ENCODE data around the gene RAD18. TPM values are rescaled to one million over a fixed set of nuclear protein-coding genes. Genes with fewer than 3 reads are reported as not detected.

Gene RAD18
- total RNA-seq, 1 donor from 2014 or later = 0.75 TPM

- Histone ChIP-seq H3K36me3 (no peaks in the 10 kb centered on the region), H3K27ac (no peak overlapping the region), H3K27me3 (no peaks in the 10 kb centered on the region), H3K9me3 (no peaks in the 10 kb centered on the region), H3K4me1 (no peaks in the 10 kb centered on the region), H3K4me3 (no peak overlapping the region)
- no peak for DNase-seq (ENCODE audit: low spot score in 2 of 2)
- intact Hi-C loops (cut with DNase I) = no loop called here
- no peak for TF ChIP-seq CTCF (IDR thresholded peaks at IDR 0.05)
Measured at GRCh38 chr3:9007213-9007612, 43.9 kb upstream of the RAD18 start.

GRCh38 chr3:9000041-9000440, 36.8 kb upstream of the RAD18 start:
- H3K4me3 ChIP-seq = no peak overlapping the region
- no peak for TF ChIP-seq CTCF (IDR thresholded peaks at IDR 0.05)
- intact Hi-C loops (cut with DNase I) = no loop called here
- no peaks in the 10 kb centered on the region for H3K4me1 ChIP-seq
- DNase-seq (ENCODE audit: low spot score in 2 of 2) = no peak
- no peaks in the 10 kb centered on the region for H3K27me3 ChIP-seq
- H3K36me3 ChIP-seq = no peaks in the 10 kb centered on the region
- H3K9me3 ChIP-seq = no peaks in the 10 kb centered on the region
- no peak overlapping the region for H3K27ac ChIP-seq

- no peak overlapping the region for H3K4me3 ChIP-seq
- TF ChIP-seq CTCF (IDR thresholded peaks at IDR 0.05) = no peak
- intact Hi-C loops (cut with DNase I) = no loop called here
- no peaks in the 10 kb centered on the region for H3K4me1 ChIP-seq
- H3K36me3 ChIP-seq = no peaks in the 10 kb centered on the region
- no peak overlapping the region for H3K27ac ChIP-seq
- no peaks in the 10 kb centered on the region for H3K9me3 ChIP-seq
- DNase-seq (ENCODE audit: low spot score in 2 of 2) = no peak
- H3K27me3 ChIP-seq = no peaks in the 10 kb centered on the region
Measured at GRCh38 chr3:8997151-8997550, 33.9 kb upstream of the RAD18 start.

GRCh38 chr3:8996681-8997121, 33.4 kb upstream of the RAD18 start:
- H3K4me3 ChIP-seq = no peak overlapping the region
- intact Hi-C loops (cut with DNase I) = no loop called here

GRCh38 chr3:8996216-8996615, 32.9 kb upstream of the RAD18 start:
- Histone ChIP-seq H3K4me3 (no peak overlapping the region), H3K27me3 (no peaks in the 10 kb centered on the region), H3K27ac (no peak overlapping the region), H3K4me1 (no peaks in the 10 kb centered on the region), H3K36me3 (no peaks in the 10 kb centered on the region), H3K9me3 (no peaks in the 10 kb centered on the region)
- intact Hi-C loops (cut with DNase I) = no loop called here
- no peak for TF ChIP-seq CTCF (IDR thresholded peaks at IDR 0.05)
- DNase-seq (ENCODE audit: low spot score in 2 of 2) = no peak

More at GRCh38 chr3:8996681-8997121, 33.4 kb upstream of the RAD18 start:
- no peak overlapping the region for H3K27ac ChIP-seq
- H3K9me3 ChIP-seq = no peaks in the 10 kb centered on the region
- H3K4me1 ChIP-seq = no peaks in the 10 kb centered on the region
- no peaks in the 10 kb centered on the region for H3K27me3 ChIP-seq
- H3K36me3 ChIP-seq = no peaks in the 10 kb centered on the region
- DNase-seq (ENCODE audit: low spot score in 2 of 2) = no peak
- peak in 1 of 3 experiments; percentile 19 for TF ChIP-seq CTCF (IDR thresholded peaks at IDR 0.05)

- no peaks in the 10 kb centered on the region for H3K36me3 ChIP-seq
- DNase-seq (ENCODE audit: low spot score in 2 of 2) = no peak
- intact Hi-C loops (cut with DNase I) = no loop called here
Measured at GRCh38 chr3:8994226-8994625, 31.0 kb upstream of the RAD18 start.

More at GRCh38 chr3:8994226-8994625, 31.0 kb upstream of the RAD18 start:
- H3K4me1 ChIP-seq = no peaks in the 10 kb centered on the region
- no peak for TF ChIP-seq CTCF (IDR thresholded peaks at IDR 0.05)
- H3K4me3 ChIP-seq = no peak overlapping the region
- H3K9me3 ChIP-seq = no peaks in the 10 kb centered on the region
- no peaks in the 10 kb centered on the region for H3K27me3 ChIP-seq
- no peak overlapping the region for H3K27ac ChIP-seq
